ENCODE data around the gene FSCN2.

FSCN2 gene

DNA sequence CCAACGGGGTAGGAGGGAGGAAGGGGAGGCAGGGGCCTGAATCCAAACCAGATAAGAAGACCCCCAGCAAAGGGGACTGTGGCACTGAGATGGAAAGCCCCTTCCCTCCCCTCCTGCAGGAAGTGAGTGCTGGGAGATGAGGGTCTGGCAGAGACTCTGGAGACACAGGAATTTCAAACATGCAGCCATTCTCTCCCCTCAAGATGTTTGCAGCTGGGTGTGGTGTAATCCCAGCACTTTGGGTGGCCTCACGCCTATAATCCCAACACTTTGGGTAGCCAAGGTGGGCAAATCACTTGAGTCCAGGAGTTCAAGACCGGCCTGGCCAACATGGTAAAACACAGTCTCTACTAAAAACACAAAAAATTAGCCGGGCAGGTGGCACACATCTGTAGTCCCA lies 57.9 kb downstream of the FSCN2 start:
- no peak overlapping the region for H2AFZ ChIP-seq (ENCODE audit: low read length)
- H3K4me2 ChIP-seq (ENCODE audit: low read depth, low read length), result no peak overlapping the region
- H3K9ac ChIP-seq (ENCODE audit: low read length), result no peak overlapping the region
- no peak for DNase-seq
- no peak overlapping the region for H3K27ac ChIP-seq (ENCODE audit: low read length)
- H3K4me3 ChIP-seq (ENCODE audit: low read length), result no peak overlapping the region
- no peaks in the 10 kb centered on the region for H4K20me1 ChIP-seq (ENCODE audit: insufficient read depth, low read length)
- peaks cover 6% of the 10 kb centered on the region; the same call in 1 of the 2 replicates for H3K36me3 ChIP-seq (replicated peaks; ENCODE audit: insufficient read depth, low read length)
- H3F3A ChIP-seq (ENCODE audit: insufficient read depth, low read length), result no peaks in the 10 kb centered on the region
- no peaks in the 10 kb centered on the region for H3K9me2 ChIP-seq (replicated peaks; ENCODE audit: insufficient read depth, low read length)
- H3K79me2 ChIP-seq (ENCODE audit: low read length), result peaks cover 26% of the 10 kb centered on the region
- no peaks in the 10 kb centered on the region for H3K27me3 ChIP-seq (replicated peaks; ENCODE audit: insufficient read depth, low read length)
- no peak for TF ChIP-seq EZH2 (optimal IDR thresholded peaks at IDR 0.05; ENCODE audit: low read depth, low read length)
- H3K9me3 ChIP-seq (replicated peaks; ENCODE audit: insufficient read depth, low read length), result no peaks in the 10 kb centered on the region
- no peaks in the 10 kb centered on the region for H3K4me1 ChIP-seq (ENCODE audit: low read length)

Data from MM.1S (cell line).